Right atrium auricular region (tissue), 2 donors: ENCODE results near the gene TECPR1. TPM values are rescaled to one million over a fixed set of nuclear protein-coding genes. Genes with fewer than 3 reads are reported as not detected.

Experiments
- DNase-seq: peaks from one replicate; pipeline ENCODE4 v3.0.0-alpha.2; 2019; ENCODE audit warnings: low spot score
- H3K27ac ChIP-seq, 2 donors: fragments of 200-600 bp; sonication (generic); 1 replicate in 1 of 2; 2 replicates in 1 of 2; pipeline ENCODE4 v1.5.1; 2016 to 2019
- H3K27me3 ChIP-seq, 2 donors: fragments of 200-600 bp; sonication (generic); one replicate each; pipeline versions ENCODE4 v1.5.1 to v1.6.0; 2017 to 2019
- H3K36me3 ChIP-seq: fragments of 200-600 bp; sonication (generic); one replicate; pipeline ENCODE4 v1.5.1; 2016
- H3K4me1 ChIP-seq, 2 donors: fragments of 200-600 bp; sonication (generic); one replicate each; pipeline versions ENCODE4 v1.5.1 to v1.6.0; 2017 to 2019
- H3K4me3 ChIP-seq, 2 donors: fragments of 200-600 bp; sonication (generic); 1 replicate in 1 of 2; 2 replicates in 1 of 2; pipeline ENCODE4 v1.5.1; 2017 to 2019; ENCODE audit warnings: mild to moderate bottlenecking in 1 of 2, moderate library complexity in 1 of 2
- H3K9me3 ChIP-seq, 2 donors: fragments of 200-600 bp; sonication (generic); one replicate each; pipeline ENCODE4 v1.5.1; 2019
- total RNA-seq, 2 donors: library from RNA; depleted of rRNA; stranded (reverse); fragments of >200 nt; gene quantifications; one replicate each; pipeline ENCODE4 v1.1.0, GENCODE V29; 2016
- TF ChIP-seq, protein P1 (sequence below), 2 donors: fragments of 200-600 bp; sonication (generic); IDR thresholded peaks; one replicate each; pipeline ENCODE4 v1.5.1; 2019; ENCODE audit warnings: antibody characterized with exemption in 2 of 2

Gene TECPR1
- total RNA-seq, 2 donors from 2014 or later, result 11.5 to 13.9 TPM

DNA sequence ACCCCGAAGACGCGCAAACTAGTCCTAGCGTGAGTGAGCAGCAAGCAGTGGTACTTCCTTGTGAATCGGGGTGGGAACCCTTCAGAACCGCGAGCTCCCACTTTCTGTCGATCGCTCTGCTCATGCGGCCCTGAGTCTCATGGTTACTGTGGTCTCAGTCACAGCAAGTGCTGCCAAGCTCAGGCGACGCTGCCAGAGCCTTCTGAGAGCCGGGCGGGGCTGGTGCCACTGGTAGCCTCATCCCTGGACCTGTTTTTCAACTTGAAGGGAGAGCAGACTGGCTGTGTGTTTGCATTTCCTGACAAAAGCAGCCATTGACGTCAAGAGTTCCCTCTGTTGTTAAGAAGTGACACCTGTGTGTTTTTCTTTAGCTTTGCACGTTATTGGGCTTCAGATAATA lies 73.7 kb downstream of the TECPR1 start:
- DNase-seq, result no peak
- Histone ChIP-seq H3K36me3 (peaks cover 6% of the 10 kb centered on the region), H3K27ac (peak overlapping the region; percentile 73 to 79), H3K4me3 (no peak overlapping the region), H3K9me3 (no peaks in the 10 kb centered on the region), H3K4me1 (peaks cover 0 to 26% of the 10 kb centered on the region in 2 donors), H3K27me3 (no peaks in the 10 kb centered on the region)
- TF ChIP-seq, protein P1, sequence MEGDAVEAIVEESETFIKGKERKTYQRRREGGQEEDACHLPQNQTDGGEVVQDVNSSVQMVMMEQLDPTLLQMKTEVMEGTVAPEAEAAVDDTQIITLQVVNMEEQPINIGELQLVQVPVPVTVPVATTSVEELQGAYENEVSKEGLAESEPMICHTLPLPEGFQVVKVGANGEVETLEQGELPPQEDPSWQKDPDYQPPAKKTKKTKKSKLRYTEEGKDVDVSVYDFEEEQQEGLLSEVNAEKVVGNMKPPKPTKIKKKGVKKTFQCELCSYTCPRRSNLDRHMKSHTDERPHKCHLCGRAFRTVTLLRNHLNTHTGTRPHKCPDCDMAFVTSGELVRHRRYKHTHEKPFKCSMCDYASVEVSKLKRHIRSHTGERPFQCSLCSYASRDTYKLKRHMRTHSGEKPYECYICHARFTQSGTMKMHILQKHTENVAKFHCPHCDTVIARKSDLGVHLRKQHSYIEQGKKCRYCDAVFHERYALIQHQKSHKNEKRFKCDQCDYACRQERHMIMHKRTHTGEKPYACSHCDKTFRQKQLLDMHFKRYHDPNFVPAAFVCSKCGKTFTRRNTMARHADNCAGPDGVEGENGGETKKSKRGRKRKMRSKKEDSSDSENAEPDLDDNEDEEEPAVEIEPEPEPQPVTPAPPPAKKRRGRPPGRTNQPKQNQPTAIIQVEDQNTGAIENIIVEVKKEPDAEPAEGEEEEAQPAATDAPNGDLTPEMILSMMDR (IDR thresholded peaks at IDR 0.05), result no peak

DNA sequence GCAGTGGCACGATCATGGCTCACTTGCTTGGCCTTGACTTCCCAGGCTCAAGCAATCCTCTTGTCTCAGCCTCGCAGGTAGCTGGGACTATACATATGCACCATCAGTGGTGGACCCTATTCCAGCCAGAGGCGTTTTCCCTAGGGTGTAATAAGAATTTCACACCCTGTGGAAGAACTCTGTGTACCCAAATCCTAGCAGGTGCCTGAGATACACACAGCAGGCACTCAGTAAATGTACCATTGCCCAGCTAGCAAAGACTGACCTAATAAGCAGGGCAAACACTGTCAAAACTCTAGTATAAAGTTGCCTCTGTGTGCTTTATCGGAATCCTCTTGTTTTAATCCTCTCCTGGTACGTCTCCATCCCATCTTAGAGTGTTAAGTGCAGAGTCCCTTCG lies 74.5 kb downstream of the TECPR1 start:
- peak overlapping the region; percentile 73 to 79 for H3K27ac ChIP-seq
- no peaks in the 10 kb centered on the region for H3K9me3 ChIP-seq
- peaks cover 0 to 26% of the 10 kb centered on the region in 2 donors for H3K4me1 ChIP-seq
- DNase-seq, result no peak
- H3K27me3 ChIP-seq, result no peaks in the 10 kb centered on the region
- peaks cover 9% of the 10 kb centered on the region for H3K36me3 ChIP-seq
- TF ChIP-seq, protein P1 (IDR thresholded peaks at IDR 0.05), result no peak
- no peak overlapping the region for H3K4me3 ChIP-seq

DNA sequence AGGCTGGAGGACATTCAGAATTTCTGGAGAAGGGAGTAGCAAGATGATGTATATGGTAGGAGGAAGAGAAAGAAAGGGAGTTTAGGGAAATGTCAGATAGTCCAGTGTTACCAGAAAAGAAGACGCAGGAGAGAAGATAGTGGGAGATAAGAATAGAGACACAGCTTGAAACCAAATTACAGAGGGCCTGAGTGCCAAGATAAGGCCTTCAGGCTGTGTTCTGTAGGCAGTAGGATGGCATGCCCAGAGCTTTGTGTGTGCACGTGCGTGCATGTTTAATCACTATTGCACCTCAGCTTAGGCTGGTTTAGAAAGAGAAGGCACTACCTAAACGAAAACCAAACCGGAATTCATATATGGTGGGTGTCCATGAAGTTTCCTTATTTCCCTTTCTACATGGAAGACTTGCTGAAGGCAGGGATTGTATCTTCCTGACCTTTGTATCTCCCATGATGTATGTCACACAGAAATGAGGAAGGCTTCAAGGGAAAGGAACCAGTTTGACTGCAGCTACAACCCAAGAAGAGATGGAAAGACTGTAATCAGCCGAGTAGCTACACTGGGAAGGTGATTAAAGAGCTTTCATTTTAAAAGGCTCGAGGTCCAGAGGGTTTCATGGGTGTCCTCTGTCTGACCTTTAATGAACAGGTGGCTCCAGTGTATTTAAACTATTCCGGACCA lies 76.6 kb downstream of the TECPR1 start:
- H3K27ac ChIP-seq, result peak overlapping the region in 1 of 2 donors; percentile 66
- H3K27me3 ChIP-seq, result no peaks in the 10 kb centered on the region
- H3K4me1 ChIP-seq, result peaks cover 0 to 26% of the 10 kb centered on the region in 2 donors
- peaks cover 13% of the 10 kb centered on the region for H3K36me3 ChIP-seq
- no peak overlapping the region for H3K4me3 ChIP-seq
- no peak for DNase-seq
- TF ChIP-seq, protein P1 (IDR thresholded peaks at IDR 0.05), result no peak
- no peaks in the 10 kb centered on the region for H3K9me3 ChIP-seq

DNA sequence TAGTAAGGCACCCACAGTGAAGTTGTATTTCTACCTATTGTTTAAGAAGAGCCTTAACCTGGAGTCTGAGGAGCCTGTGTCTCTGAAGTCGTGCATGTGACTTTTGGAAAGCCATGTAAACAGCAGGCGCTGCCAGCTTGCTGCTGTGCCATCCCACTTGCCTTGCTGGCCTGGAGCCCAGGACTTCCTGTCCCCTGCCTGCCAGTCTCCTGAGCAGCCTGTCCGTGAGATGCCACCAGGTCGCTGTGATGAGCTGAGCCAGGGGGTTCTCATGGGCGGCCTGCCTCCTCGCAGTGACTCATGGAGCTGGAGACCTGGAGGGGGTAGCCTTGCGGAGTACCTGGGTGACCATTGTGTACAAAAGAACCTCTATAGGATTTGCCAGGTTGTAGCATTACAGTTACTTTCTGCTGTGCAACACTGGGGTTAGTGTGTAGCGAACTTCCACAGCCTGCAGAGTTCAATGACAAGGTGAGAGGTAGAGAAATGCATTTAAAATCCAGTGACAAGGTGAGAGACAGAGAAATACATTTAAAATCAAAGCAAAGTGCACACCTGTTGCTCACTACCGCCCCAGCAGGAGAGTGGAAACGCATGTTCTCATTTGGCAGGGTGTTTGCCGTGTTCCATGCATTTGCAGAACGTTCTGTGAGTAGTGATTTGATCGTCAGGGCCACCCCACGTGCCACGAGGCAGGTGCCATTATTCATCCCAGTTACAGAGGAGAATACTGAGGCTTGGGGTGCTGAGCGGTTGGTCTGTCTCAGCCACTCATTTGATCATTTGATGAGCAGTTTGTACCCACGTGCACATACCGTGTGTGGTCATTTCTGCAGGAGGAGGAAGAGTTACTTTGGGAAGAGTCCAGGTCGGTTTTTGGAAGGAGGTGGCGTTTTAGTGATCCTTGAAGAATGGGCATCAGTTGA lies 77.4 kb downstream of the TECPR1 start:
- H3K27ac ChIP-seq, result peak overlapping the region; percentile 44 to 66
- H3K9me3 ChIP-seq, result no peaks in the 10 kb centered on the region
- peaks cover 0 to 26% of the 10 kb centered on the region in 2 donors for H3K4me1 ChIP-seq
- no peak overlapping the region for H3K4me3 ChIP-seq
- TF ChIP-seq, protein P1 (IDR thresholded peaks at IDR 0.05), result no peak
- H3K36me3 ChIP-seq, result peaks cover 13% of the 10 kb centered on the region
- H3K27me3 ChIP-seq, result no peaks in the 10 kb centered on the region
- DNase-seq, result no peak

DNA sequence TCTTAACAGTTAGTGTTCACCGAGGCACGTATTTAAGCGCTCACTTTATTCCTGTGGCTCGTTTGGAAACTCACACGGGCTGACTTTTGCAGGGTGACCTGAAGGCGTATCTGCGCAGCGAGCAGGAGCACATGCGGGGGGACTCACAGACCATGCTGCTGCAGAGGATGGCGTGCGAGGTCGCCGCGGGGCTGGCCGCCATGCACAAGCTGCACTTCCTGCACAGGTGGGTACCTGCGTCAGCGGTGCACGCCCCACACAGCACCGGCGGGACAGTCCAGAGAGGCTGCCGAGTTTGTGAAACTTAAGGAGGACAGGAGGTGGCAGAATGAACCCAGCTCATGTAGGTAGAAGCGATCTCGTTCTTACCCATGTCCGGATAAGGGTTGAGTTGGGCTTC lies 80.6 kb downstream of the TECPR1 start:
- Histone ChIP-seq H3K36me3 (peaks cover 13% of the 10 kb centered on the region), H3K27me3 (no peaks in the 10 kb centered on the region), H3K27ac (no peak overlapping the region), H3K4me3 (no peak overlapping the region), H3K4me1 (peaks cover 0 to 12% of the 10 kb centered on the region in 2 donors), H3K9me3 (no peaks in the 10 kb centered on the region)
- no peak for DNase-seq
- TF ChIP-seq, protein P1 (IDR thresholded peaks at IDR 0.05), result no peak
